Mammary epithelial cell (primary cell): ENCODE data around the gene GRPEL1.

Experiments used
- EZH2 ChIP-seq: IDR thresholded peaks from 2 replicates; pipeline ENCODE4 v1.6.1; 2012; ENCODE audit warnings: low read length, inconsistent platforms, borderline replicate concordance
- TF ChIP-seq, protein P1 (sequence below), 2 donors: IDR thresholded peaks in 1 of 2; conservative IDR thresholded peaks in 1 of 2; 2 replicates each; pipeline ENCODE4 v1.5.1; 2011 to 2012; ENCODE audit warnings: inconsistent platforms in 2 of 2, low read length in 2 of 2, mild to moderate bottlenecking in 2 of 2, control low read depth in 1 of 2, low read depth in 1 of 2; ENCODE audit not compliant: insufficient read depth in 1 of 2; ENCODE audit errors: extremely low read depth in 1 of 2

GRCh38 chr4:7075962-7076695 lies 8.3 kb upstream of the GRPEL1 start:
- TF ChIP-seq, protein P1, sequence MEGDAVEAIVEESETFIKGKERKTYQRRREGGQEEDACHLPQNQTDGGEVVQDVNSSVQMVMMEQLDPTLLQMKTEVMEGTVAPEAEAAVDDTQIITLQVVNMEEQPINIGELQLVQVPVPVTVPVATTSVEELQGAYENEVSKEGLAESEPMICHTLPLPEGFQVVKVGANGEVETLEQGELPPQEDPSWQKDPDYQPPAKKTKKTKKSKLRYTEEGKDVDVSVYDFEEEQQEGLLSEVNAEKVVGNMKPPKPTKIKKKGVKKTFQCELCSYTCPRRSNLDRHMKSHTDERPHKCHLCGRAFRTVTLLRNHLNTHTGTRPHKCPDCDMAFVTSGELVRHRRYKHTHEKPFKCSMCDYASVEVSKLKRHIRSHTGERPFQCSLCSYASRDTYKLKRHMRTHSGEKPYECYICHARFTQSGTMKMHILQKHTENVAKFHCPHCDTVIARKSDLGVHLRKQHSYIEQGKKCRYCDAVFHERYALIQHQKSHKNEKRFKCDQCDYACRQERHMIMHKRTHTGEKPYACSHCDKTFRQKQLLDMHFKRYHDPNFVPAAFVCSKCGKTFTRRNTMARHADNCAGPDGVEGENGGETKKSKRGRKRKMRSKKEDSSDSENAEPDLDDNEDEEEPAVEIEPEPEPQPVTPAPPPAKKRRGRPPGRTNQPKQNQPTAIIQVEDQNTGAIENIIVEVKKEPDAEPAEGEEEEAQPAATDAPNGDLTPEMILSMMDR (conservative IDR thresholded peaks at IDR 0.05 in 1 of 2, IDR thresholded peaks at IDR 0.05 in 1 of 2; ENCODE audit: extremely low read depth in 1 of 2, insufficient read depth in 1 of 2, low read depth in 1 of 2, low read length in 2 of 2): no peak
- TF ChIP-seq EZH2: no peak
